Fibroblast of skin of back (primary cell): ENCODE results near the gene CSGALNACT2.
"Not testable (repeated sequence)": the region's sequence is repeated elsewhere in the genome, so short reads cannot be mapped to it uniquely, and the experiment has no call there.

Experiments
- DNase-seq: peaks from one replicate; pipeline ENCODE4 v3.0.0-alpha.2; 2013

The CSGALNACT2 gene

DNA sequence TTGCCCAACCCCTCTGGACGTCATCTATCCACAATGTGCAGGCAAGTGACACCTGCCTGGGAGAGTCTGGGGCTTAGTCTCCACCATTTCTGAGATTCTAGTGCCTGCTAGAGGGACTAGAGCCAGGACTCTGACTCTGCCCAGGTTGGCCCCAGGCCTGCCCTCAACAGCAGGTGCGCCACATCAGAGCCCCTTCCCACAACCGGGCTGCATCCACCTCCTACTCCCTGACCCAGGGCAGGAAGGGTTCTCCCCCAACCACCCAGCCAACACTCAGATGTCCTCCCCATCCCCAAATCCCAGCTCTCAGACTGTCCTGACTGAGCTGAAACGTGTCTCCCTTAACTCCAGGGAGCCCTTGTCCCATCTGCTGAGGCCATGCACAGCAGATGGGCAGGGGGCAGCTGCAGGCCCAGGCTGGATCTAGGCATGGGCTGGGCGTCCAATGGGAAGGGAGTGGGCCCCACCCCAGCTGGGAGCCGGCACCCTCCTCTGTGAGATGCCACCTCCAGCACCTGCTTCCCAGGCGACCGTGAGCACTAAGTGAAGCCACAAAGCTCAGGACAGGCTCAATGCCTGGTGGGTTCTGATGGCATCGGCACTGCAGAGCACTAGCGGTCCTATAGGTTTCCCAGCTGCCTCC is 79.4 kb downstream of the CSGALNACT2 start:
- DNase-seq: no peak

DNA sequence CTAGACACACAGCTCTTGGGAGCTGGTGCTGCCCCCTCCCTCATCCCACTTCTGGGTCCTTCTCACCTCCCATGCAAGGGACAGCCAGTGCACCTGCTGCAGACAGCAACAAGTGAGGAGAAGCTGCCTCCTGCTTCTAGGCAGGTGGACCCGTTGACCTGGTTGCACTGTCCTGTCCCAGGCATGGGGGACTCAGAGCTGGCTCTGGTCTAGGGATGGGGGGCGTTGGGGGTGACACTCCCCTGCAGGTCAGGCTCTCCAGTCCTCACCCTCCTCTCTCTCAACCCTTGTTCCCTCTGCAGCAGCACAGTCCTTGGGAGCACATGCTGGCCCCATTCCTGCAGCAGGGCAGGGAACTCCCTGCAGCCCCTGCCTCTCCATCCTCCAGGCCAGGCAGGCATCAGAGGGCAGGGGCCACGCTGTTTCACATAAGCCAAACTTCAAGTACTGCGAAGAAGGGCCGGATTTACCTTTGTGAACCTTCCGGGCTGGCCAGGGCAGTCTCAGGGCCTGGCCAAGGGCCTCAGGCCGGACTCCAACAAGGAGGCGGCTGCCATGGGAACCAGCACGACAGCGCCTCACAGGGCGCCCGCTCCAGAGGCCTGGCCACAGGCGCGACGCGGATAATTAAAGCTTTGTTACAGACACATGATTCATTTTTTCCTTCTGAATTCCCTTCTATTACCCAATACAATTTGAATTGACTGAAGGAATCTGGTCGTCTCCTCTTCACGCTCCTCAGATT is 80.1 kb downstream of the CSGALNACT2 start:
- no peak for DNase-seq

- no peak for DNase-seq
These were observed 80.9 kb downstream of the CSGALNACT2 start for GRCh38 chr10:43218951-43219837.

GRCh38 chr10:43219848-43220247 is 81.6 kb downstream of the CSGALNACT2 start:
- DNase-seq: no peak

DNA sequence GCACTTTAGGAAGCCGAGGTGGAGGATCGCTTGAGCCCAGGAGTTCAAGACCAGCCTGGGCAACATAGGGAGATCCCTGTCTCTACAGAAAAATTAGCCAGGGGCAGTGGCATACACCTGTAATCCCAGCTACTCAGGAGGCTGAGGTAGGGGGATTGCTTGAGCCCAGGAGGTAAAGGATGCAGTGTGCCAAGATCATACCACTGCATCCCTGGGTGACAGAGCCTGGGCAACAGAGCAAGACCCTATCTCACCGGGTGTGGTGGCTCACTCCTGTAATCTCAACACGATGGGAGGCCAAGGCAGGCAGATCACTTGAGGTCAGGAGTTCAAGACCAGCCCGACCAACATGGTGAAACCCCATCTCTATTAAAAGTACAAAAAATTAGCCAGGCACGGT is 82.0 kb downstream of the CSGALNACT2 start:
- DNase-seq: not testable (repeated sequence)

- no peak for DNase-seq
These were observed 82.6 kb downstream of the CSGALNACT2 start for GRCh38 chr10:43220657-43221418.

DNA sequence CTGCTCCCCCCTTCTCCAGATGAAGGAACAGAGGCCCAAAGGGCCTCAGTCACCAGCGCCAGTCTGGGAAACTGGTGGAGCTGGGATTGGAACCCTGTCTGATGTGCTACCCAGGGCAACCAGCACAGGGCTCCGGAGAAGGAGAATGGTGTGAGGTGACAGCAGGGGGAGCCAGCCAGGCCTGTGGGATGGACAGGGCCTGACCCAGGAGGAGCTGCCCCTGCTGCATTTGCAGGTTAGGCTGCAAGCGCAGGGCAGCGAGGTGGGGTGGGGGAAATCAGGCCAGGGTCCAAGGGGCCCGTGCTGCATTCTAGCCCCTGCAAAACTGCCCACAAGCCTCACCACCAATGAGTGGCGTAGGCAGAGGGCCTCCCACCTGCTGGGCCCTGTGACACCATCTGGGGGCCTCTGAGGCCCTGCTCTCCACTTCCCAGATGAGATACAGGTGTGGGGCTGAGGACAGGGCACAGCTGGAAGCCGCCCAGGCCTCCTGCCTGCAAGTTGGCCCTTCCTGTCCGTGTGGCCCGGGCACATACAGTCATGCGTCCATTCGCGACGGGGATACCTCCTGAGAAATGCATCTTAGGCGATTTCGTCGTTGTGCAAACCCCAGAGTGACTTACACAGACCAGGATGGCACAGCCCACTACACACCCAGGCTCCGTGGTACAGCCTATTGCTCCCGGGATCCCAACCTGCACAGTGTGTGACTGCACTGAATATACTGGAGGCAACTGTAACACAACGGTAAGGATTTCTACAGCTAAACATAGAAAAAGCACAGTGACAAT is 83.4 kb downstream of the CSGALNACT2 start:
- no peak for DNase-seq

- no peak for DNase-seq
These were observed 84.0 kb downstream of the CSGALNACT2 start for GRCh38 chr10:43222210-43222720.

GRCh38 chr10:43223056-43223455 is 84.8 kb downstream of the CSGALNACT2 start:
- DNase-seq: no peak

GRCh38 chr10:43224321-43224720 is 86.1 kb downstream of the CSGALNACT2 start:
- no peak for DNase-seq

DNA sequence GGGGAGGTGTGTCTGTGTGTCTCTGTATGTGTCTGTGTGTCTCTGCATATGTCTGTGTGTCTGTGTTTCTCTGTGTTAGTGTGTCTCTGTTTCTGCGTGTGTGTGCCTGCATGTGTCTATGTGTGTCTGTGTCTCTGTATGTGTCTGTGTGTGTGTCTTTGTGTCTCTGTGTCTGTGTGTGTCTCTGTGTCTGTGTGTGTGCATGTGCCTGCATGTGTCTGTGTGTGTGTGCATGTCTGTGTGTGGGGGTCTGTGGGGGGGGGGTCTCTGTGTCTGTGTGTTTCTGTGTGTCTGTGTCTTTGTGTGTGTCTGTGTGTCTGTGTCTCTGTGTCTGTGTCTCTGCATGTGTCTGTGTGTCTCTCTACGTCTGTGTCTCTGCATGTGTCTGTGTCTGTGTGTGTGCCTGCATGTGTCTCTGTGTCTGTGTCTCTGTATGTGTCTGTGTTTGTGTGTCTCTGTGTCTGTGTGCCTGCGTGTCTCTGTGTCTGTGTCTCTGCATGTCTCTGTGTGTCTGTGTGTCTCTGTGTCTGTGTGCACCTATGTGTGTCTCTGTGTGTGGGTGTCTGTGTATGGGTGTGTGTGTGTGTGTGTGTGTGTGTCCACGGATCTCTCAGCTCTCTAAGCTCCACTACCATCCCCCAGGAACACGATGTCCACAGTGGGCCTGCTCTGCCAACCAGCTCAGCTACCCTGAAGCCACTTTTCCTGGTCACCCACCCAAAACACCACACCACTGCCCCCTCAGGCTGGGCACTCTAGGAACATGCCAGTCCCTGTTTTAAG is 87.0 kb downstream of the CSGALNACT2 start:
- no peak for DNase-seq

DNA sequence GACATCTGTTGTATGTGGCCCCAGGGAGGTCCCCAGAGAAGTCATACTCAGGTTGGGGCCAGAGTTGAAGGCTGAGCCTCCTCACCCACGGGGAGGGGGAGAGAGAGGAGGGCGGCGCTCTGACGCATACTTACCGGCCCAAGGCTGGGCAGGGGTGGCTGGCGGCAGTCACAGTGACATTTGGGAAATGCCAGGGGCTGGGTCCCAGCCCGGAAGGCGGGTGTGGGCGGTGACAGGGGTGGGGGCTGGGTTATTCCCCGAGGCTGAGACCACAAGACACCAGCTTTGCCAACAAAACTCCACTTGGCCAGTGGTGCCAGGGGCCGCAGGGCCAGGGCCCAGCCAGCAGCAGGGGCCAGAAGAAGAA is 87.5 kb downstream of the CSGALNACT2 start:
- no peak for DNase-seq

DNA sequence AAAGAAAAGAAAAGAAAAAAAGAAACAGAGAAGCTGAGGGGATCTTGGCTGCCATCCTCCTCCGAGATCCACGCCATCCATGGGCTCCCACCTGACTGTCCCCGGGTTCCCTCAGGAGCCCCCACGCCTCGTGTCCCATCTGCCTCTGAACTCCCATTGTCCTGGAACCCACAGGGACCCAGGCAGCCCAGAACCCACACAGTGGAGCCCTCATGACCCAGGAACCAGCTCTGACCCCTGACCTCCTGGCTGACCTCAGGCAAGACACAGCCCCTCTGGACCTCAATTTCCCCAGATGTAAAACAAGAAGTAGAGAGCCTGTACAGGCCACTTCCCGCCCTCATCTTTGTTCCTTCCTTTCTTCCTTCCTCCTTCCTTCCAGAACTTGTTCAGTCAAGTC is 88.2 kb downstream of the CSGALNACT2 start:
- no peak for DNase-seq

DNA sequence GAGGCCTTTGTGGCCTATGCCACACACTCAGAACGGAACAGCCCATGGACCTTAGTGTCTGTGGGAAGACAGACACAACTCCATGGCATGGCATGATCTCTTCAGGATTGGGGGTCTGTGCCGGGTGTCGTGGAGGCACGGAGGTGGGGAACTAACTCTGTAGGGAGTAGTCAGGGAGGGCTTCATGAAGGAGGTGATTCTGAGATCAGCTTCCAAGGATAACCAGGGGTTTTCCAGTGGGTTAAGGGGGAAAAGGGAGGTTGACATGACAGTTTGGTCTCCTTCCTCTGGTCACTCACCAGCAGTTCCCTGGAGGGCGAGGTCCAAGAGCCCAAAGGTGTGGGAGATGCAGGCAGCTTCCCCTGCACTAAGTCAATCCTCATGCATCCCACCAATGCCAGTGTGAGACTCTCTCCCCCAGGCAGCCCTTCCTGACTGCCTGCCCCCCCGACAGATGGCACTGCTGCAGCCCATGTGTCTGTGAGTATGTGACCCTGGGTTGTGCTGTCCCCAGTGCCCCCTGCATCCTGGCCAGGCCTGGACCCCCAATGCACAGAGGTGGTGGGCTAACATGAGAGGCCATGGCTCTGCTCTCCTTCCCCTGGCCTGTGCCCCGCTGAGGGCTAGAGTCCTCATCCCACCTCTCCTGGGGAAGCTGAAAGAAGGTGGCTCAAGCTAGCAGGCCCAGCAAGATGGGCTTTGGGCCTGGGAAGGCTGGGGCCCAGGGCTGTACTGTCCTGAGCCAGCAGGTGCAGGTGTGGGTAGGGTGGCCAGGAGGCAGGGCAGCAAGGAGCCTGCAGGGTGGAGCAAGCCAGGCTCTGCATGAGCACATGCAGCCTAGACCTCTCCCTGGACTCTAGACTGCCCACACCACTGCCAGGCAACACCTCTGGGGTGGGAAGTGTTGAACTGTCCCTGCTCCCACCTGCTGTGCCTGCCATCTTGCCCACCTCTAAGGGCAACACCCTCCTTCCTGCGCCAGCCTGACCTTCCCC is 88.9 kb downstream of the CSGALNACT2 start:
- DNase-seq: no peak

DNA sequence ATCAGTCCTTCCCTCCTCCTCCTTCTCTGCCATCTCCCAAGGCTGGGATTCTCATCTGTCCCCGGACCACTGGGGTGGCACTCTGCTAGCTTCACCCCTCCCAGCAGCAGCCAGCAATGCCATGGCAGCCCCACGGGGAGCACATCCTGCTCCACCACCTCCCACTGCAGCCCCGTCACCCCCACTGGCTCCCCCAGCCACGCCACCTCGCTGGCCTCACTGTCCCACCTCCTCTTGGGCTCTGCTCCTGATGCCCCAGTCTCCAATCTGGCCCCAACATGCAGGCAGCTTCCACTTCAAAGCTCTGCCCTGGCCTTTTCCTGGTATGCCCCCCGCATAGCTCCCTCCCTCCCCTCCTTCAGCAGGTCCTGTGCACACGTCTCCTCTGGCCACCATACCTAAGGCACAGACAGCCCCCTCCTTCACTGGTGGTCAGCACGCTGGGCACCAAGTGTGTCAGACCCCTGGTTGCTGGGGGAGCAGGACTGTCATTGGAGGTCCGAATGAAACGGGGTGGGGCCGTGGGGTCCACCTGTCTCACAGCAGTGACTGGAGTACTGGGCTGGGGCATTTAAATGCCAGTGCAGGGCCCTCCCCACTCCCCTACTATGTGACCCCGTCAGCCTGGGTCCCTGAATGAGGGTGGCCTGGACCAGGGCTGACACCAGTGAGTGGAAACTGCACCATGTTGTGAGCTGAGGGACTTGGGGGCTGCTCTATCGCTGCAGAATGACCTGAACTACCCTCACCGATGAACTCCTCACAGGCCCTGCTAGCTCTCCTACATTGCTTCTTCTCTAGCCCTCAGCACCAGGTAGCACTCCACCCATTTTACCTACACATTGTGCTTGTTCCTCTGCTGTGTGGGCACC is 89.9 kb downstream of the CSGALNACT2 start:
- DNase-seq: no peak

DNA sequence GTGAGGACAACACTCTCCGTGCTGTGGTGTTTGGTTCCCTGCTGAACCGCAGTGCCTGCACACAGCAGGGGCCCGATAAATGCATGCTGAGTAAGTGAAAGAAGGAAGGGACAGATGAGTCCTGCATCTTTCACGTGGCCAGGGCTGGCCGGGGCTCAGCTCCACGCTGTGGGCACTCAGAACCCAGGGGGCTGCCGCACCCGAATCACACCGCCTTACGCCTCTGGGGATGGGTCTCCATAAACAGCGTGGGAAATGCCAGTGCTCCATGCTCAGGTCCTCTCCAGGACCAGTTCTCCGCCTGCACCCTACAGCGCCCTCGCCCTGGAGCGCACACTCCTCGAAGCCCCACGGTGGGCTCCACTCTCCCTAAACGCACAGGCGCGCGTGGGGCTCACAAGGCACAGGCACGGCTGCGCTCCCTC is 90.5 kb downstream of the CSGALNACT2 start:
- no peak for DNase-seq

GRCh38 chr10:43229208-43230061 is 91.2 kb downstream of the CSGALNACT2 start:
- DNase-seq: no peak
